Endothelial cell of umbilical vein (primary cell): ENCODE measurements around the gene KATNAL1. TPM values are rescaled to one million over a fixed set of nuclear protein-coding genes. Genes with fewer than 3 reads are reported as not detected.

Experiments used
- BruUV-seq: library from RNA; stranded (reverse); fragments of 400-500 nt; replicated peaks from 2 replicates; lab custom pipeline; 2021; lab: Mats Ljungman, UMichigan
- CTCF ChIA-PET: fragments of 300-600, 350-600 bp; sonication (Branson Sonifier 250); formaldehyde crosslinking; loops from one replicate; lab custom pipeline; 2021; ENCODE audit warnings: antibody characterized with exemption, inconsistent platforms; lab: Charles Lee
- POLR2A ChIA-PET: fragments of 300-600, 350-600 bp; sonication (Branson Sonifier 250); formaldehyde crosslinking; loops from one replicate; lab custom pipeline; 2021; ENCODE audit warnings: antibody characterized with exemption, inconsistent platforms; lab: Charles Lee
- DNase-seq: peaks from one replicate; pipeline ENCODE4 v3.0.0-alpha.2; 2011; ENCODE audit warnings: low read depth, low spot score
- FAIRE-seq: peaks from 2 replicates; lab custom pipeline; 2011; peaks lifted over from hg19 to GRCh38; lab: Jason Lieb, UNC
- H2AFZ ChIP-seq: 2 replicates; pipeline ENCODE4 v1.6.0; 2012; ENCODE audit warnings: low read depth, low read length, control low read depth, inconsistent platforms
- H3K27ac ChIP-seq: 2 replicates; pipeline ENCODE4 v1.5.1; 2011; ENCODE audit warnings: low read depth, mild to moderate bottlenecking, control low read depth, low read length, moderate library complexity; ENCODE audit not compliant: insufficient read depth
- H3K27me3 ChIP-seq, 2 experiments: 2 replicates each; pipeline versions ENCODE4 v1.6.0 to v1.6.1; 2011; ENCODE audit warnings: low read length in 2 of 2, mixed read lengths in 1 of 2; ENCODE audit not compliant: control insufficient read depth in 2 of 2, insufficient read depth in 2 of 2
- H3K36me3 ChIP-seq, 2 experiments: 2 replicates in 1 of 2; 3 replicates in 1 of 2; pipeline ENCODE4 v1.5.1; 2011; ENCODE audit warnings: low read length in 2 of 2, mild to moderate bottlenecking in 1 of 2, moderate library complexity in 1 of 2; ENCODE audit not compliant: control insufficient read depth in 2 of 2, insufficient read depth in 2 of 2; ENCODE audit errors: extremely low read depth in 1 of 2
- H3K4me1 ChIP-seq: 3 replicates; pipeline ENCODE4 v1.5.1; 2011; ENCODE audit warnings: mild to moderate bottlenecking, low read length; ENCODE audit not compliant: control insufficient read depth, insufficient read depth; ENCODE audit errors: extremely low read depth
- H3K4me2 ChIP-seq: 2 replicates; pipeline ENCODE4 v1.6.1; 2011; ENCODE audit warnings: low read length, control low read depth, mixed read lengths; ENCODE audit not compliant: insufficient read depth
- H3K4me3 ChIP-seq, 3 experiments: fragments of 200-600 bp in 1 of 3; sonication (generic), shearing (Covaris generic) in 1 of 3; replicated peaks in 1 of 3; 2 replicates each; pipeline ENCODE4 v1.5.1; 2011 to 2016; ENCODE audit warnings: control low read depth in 3 of 3, low read length in 3 of 3, mild to moderate bottlenecking in 2 of 3, inconsistent platforms in 1 of 3, low read depth in 1 of 3, moderate library complexity in 1 of 3; ENCODE audit not compliant: insufficient read depth in 1 of 3
- H3K79me2 ChIP-seq: 2 replicates; pipeline ENCODE4 v1.6.0; 2012; ENCODE audit warnings: low read length, inconsistent platforms; ENCODE audit not compliant: control insufficient read depth, insufficient read depth
- H3K9ac ChIP-seq: replicated peaks from 2 replicates; pipeline ENCODE3; 2011; ENCODE audit warnings: low read length, control low read depth; ENCODE audit not compliant: insufficient read depth; ENCODE audit errors: extremely low read depth
- H3K9me1 ChIP-seq: replicated peaks from 3 replicates; pipeline ENCODE4 v1.6.0; 2011; ENCODE audit warnings: mild to moderate bottlenecking, low read length; ENCODE audit not compliant: control insufficient read depth, insufficient read depth; ENCODE audit errors: extremely low read depth
- H3K9me3 ChIP-seq: replicated peaks from 2 replicates; pipeline ENCODE4 v1.5.1; 2012; ENCODE audit warnings: low read length, inconsistent platforms; ENCODE audit not compliant: control insufficient read depth, insufficient read depth
- H4K20me1 ChIP-seq: replicated peaks from 2 replicates; pipeline ENCODE3; 2011; ENCODE audit warnings: mild to moderate bottlenecking, low read length; ENCODE audit not compliant: control insufficient read depth, insufficient read depth; ENCODE audit errors: extremely low read depth
- EZH2 ChIP-seq: IDR thresholded peaks from 2 replicates; pipeline ENCODE4 v1.6.1; 2012; ENCODE audit warnings: borderline replicate concordance, low read depth, mild to moderate bottlenecking, moderate library complexity, low read length, inconsistent platforms; ENCODE audit not compliant: severe bottlenecking
- FOS ChIP-seq: IDR thresholded peaks from 2 replicates; pipeline ENCODE4 v1.6.1; 2011; ENCODE audit warnings: mild to moderate bottlenecking, low read length, moderate library complexity, borderline replicate concordance; ENCODE audit not compliant: insufficient read depth
- GATA2 ChIP-seq: IDR thresholded peaks from 2 replicates; pipeline ENCODE4 v1.7.0; 2011; ENCODE audit warnings: low read depth, mild to moderate bottlenecking, moderate library complexity, mixed read lengths, low read length; ENCODE audit not compliant: insufficient read length, insufficient read depth
- JUN ChIP-seq: IDR thresholded peaks from 2 replicates; pipeline ENCODE4 v1.6.1; 2011; ENCODE audit warnings: borderline replicate concordance, low read depth; ENCODE audit not compliant: insufficient read length, insufficient read depth
- MYC ChIP-seq: IDR thresholded peaks from one replicate; pipeline ENCODE4 v1.6.1; 2011; ENCODE audit warnings: mild to moderate bottlenecking, low read depth, low read length
- POLR2A ChIP-seq: IDR thresholded peaks from 2 replicates; pipeline ENCODE4 v1.6.1; 2012; ENCODE audit warnings: low read depth, mild to moderate bottlenecking, control low read depth, low read length
- POLR2AphosphoS5 ChIP-seq: IDR thresholded peaks from 2 replicates; pipeline ENCODE4 v1.6.1; 2012; ENCODE audit warnings: low read depth, mild to moderate bottlenecking, control low read depth, low read length, moderate library complexity; ENCODE audit not compliant: insufficient read depth
- dilution Hi-C: fragments of 300-500 bp; cut with MboI; formaldehyde crosslinking; loops from one replicate; pipeline ENCODE4 v1.15.0; 2019; ENCODE audit warnings: low sequenced_read_pairs; ENCODE audit not compliant: extremely low pct_ligation_motif_present
- intact Hi-C: fragments of 100-400 bp; cut with micrococcal nuclease; formaldehyde crosslinking; loops from one replicate; pipeline ENCODE4 v1.10.0; 2022
- polyA plus RNA-seq, 4 experiments: library from polyadenylated mRNA; depleted of rRNA in 3 of 4; stranded (reverse) in 3 of 4; unstranded in 1 of 4; fragments of >200 nt; gene quantifications; 2 replicates each; pipeline versions ENCODE4 v1.2.1 to v1.2.3, GENCODE V29; 2011 to 2012; ENCODE audit warnings: missing spikeins in 1 of 4
- total RNA-seq: library from RNA; stranded (reverse); gene quantifications from 2 replicates; pipeline ENCODE4 v1.2.3, GENCODE V29; 2021
- TF ChIP-seq, protein P1 (sequence below), 2 donors: IDR thresholded peaks; 1 replicate in 1 of 2; 2 replicates in 1 of 2; pipeline ENCODE4 v1.5.1; 2011; ENCODE audit warnings: low read length in 2 of 2, mild to moderate bottlenecking in 2 of 2, moderate library complexity in 2 of 2, control low read depth in 1 of 2, inconsistent platforms in 1 of 2, low read depth in 1 of 2; ENCODE audit not compliant: insufficient read depth in 1 of 2; ENCODE audit errors: extremely low read depth in 1 of 2
- TF ChIP-seq, protein P2 (sequence below): IDR thresholded peaks from 2 replicates; pipeline ENCODE4 v1.6.1; 2011; ENCODE audit not compliant: insufficient read depth, insufficient read length

KATNAL1 gene
- total and polyA plus RNA-seq, 2 donors (not counting 3 experiments of a cell fraction or from before 2014, with no cell fraction given) = 7.2 to 49.2 TPM

DNA sequence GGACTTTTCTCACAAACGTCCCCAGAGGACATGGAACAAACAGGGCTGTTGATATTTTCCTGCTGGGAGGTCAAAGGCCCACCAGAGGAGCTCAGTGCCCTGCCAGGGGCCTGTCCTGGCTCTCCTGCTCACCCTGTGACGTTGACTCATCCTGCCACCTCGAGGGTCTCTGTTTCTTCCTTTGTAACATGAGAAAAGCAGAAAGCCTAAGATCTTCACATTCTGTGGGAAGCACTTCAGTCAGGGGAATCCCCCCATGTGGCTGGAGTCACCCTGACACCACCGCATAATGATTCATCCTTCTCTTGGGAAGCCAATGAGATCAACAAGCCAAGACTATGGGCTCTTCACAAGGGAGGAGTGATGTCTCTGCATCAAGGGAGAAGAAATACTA is 147.9 kb downstream of the KATNAL1 start:
- FAIRE-seq (no peak), DNase-seq (no peak)
- intact Hi-C loops = no loop called here
- no peak overlapping the region for H3K4me3 ChIP-seq
- no peaks in the 10 kb centered on the region for H3K79me2 ChIP-seq
- H3K9ac ChIP-seq = no peak overlapping the region
- ChIA-PET POLR2A (no interaction called here), CTCF (interaction anchor here (3.9 kb wide), 1 partner anchor 27 kb away, joined by 60 read pairs; no protein-coding TSS in a partner anchor)
- no TSS peak for BruUV-seq
- no peaks in the 10 kb centered on the region for H4K20me1 ChIP-seq
- H3K36me3 ChIP-seq = no peaks in the 10 kb centered on the region
- no peak overlapping the region for H3K27ac ChIP-seq
- dilution Hi-C loops = no loop called here
- H3K9me1 ChIP-seq = no peaks in the 10 kb centered on the region
- no peak overlapping the region for H3K4me2 ChIP-seq
- H2AFZ ChIP-seq = no peak overlapping the region
- no peaks in the 10 kb centered on the region for H3K4me1 ChIP-seq
- no peaks in the 10 kb centered on the region for H3K9me3 ChIP-seq
- TF ChIP-seq POLR2AphosphoS5 = no peak
- no peak for TF ChIP-seq FOS
- TF ChIP-seq, protein P1, sequence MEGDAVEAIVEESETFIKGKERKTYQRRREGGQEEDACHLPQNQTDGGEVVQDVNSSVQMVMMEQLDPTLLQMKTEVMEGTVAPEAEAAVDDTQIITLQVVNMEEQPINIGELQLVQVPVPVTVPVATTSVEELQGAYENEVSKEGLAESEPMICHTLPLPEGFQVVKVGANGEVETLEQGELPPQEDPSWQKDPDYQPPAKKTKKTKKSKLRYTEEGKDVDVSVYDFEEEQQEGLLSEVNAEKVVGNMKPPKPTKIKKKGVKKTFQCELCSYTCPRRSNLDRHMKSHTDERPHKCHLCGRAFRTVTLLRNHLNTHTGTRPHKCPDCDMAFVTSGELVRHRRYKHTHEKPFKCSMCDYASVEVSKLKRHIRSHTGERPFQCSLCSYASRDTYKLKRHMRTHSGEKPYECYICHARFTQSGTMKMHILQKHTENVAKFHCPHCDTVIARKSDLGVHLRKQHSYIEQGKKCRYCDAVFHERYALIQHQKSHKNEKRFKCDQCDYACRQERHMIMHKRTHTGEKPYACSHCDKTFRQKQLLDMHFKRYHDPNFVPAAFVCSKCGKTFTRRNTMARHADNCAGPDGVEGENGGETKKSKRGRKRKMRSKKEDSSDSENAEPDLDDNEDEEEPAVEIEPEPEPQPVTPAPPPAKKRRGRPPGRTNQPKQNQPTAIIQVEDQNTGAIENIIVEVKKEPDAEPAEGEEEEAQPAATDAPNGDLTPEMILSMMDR (IDR thresholded peaks at IDR 0.05; ENCODE audit: extremely low read depth in 1 of 2, insufficient read depth in 1 of 2, low read depth in 1 of 2, low read length in 2 of 2) = no peak
- no peak for TF ChIP-seq JUN
- no peak for TF ChIP-seq EZH2
- no peak for TF ChIP-seq MYC
- TF ChIP-seq GATA2 = no peak
- TF ChIP-seq, protein P2, sequence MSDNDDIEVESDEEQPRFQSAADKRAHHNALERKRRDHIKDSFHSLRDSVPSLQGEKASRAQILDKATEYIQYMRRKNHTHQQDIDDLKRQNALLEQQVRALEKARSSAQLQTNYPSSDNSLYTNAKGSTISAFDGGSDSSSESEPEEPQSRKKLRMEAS = no peak
- TF ChIP-seq POLR2A = no peak
- peaks cover 8 to 14% of the 10 kb centered on the region in 2 experiments for H3K27me3 ChIP-seq
